HepG2 (cell line): Measurements from ENCODE around the gene CKB. TPM values are rescaled to one million over a fixed set of nuclear protein-coding genes. Genes with fewer than 3 reads are reported as not detected.

Source experiments
- ASH2L ChIP-seq: fragments of 300-600, 200-600 bp; sonication (generic); IDR thresholded peaks from 2 replicates; pipeline ENCODE4 v1.7.0; 2017; ENCODE audit warnings: low read depth, mild to moderate bottlenecking, moderate library complexity, mixed read lengths, low read length; ENCODE audit not compliant: insufficient read length
- CREB3 ChIP-seq: sonication (generic); formaldehyde crosslinking; IDR thresholded peaks from 2 replicates; pipeline ENCODE4 v1.5.0; 2020; ENCODE audit warnings: missing genetic modification reagents
- FLYWCH1 ChIP-seq: sonication (generic); formaldehyde crosslinking; IDR thresholded peaks from 2 replicates; pipeline ENCODE4 v1.8.1; 2023; ENCODE audit warnings: mild to moderate bottlenecking, missing genetic modification reagents
- MLX ChIP-seq: IDR thresholded peaks from 2 replicates; pipeline ENCODE4 v1.6.1; 2016
- NFIB ChIP-seq: sonication (generic); formaldehyde crosslinking; IDR thresholded peaks from 2 replicates; pipeline ENCODE4 v1.9.0; 2021; ENCODE audit warnings: missing genetic modification reagents, mild to moderate bottlenecking, borderline replicate concordance
- NR0B2 ChIP-seq: sonication (generic); formaldehyde crosslinking; IDR thresholded peaks from 2 replicates; pipeline ENCODE4 v1.4.0; 2020; ENCODE audit warnings: mild to moderate bottlenecking, missing genetic modification reagents
- PAXIP1 ChIP-seq: sonication (generic); formaldehyde crosslinking; conservative IDR thresholded peaks from 2 replicates; pipeline ENCODE4 v1.4.0; 2020; ENCODE audit warnings: mild to moderate bottlenecking, missing genetic modification reagents, moderate library complexity
- POLR2A ChIP-seq, 2 experiments: IDR thresholded peaks; 2 replicates each; pipeline ENCODE4 v1.6.1; 2011; ENCODE audit warnings: low read depth in 2 of 2, low read length in 2 of 2, mild to moderate bottlenecking in 1 of 2, moderate library complexity in 1 of 2; ENCODE audit not compliant: insufficient read depth in 1 of 2
- SKI ChIP-seq: fragments of 450-650 bp; IDR thresholded peaks from one replicate; pipeline ENCODE4 v1.6.1; 2018; ENCODE audit warnings: mild to moderate bottlenecking; ENCODE audit not compliant: partially characterized antibody
- SP4 ChIP-seq: sonication (generic); formaldehyde crosslinking; IDR thresholded peaks from 2 replicates; pipeline ENCODE4 v1.8.1; 2023; ENCODE audit warnings: mild to moderate bottlenecking, missing genetic modification reagents
- TCF7 ChIP-seq: sonication (generic); IDR thresholded peaks from 2 replicates; pipeline ENCODE4 v1.6.1; 2016; ENCODE audit warnings: antibody characterized with exemption, low read depth
- TEAD2 ChIP-seq: sonication (generic); formaldehyde crosslinking; IDR thresholded peaks from 2 replicates; pipeline ENCODE4 v1.9.0; 2021; ENCODE audit warnings: missing genetic modification reagents
- ZBTB3 ChIP-seq: sonication (generic); formaldehyde crosslinking; IDR thresholded peaks from 2 replicates; pipeline ENCODE4 v1.4.0; 2020; ENCODE audit warnings: low read depth, mild to moderate bottlenecking, moderate library complexity, missing genetic modification reagents, borderline replicate concordance
- ZBTB33 ChIP-seq: sonication (generic); formaldehyde crosslinking; IDR thresholded peaks from 2 replicates; pipeline ENCODE4 v1.4.0; 2020; ENCODE audit warnings: missing genetic modification reagents
- ZBTB8A ChIP-seq: sonication (generic); formaldehyde crosslinking; IDR thresholded peaks from 2 replicates; pipeline ENCODE4 v1.4.0; 2020; ENCODE audit warnings: mild to moderate bottlenecking, low read depth, missing genetic modification reagents, borderline replicate concordance
- ZMAT5 ChIP-seq: sonication (generic); formaldehyde crosslinking; IDR thresholded peaks from 2 replicates; pipeline ENCODE4 v1.5.0; 2020; ENCODE audit warnings: mild to moderate bottlenecking, low read depth, missing genetic modification reagents, borderline replicate concordance
- ZNF12 ChIP-seq: sonication (generic); formaldehyde crosslinking; IDR thresholded peaks from 2 replicates; pipeline ENCODE4 v1.5.0; 2020; ENCODE audit warnings: missing genetic modification reagents
- ZNF451 ChIP-seq: sonication (generic); formaldehyde crosslinking; IDR thresholded peaks from 2 replicates; pipeline ENCODE4 v1.5.0; 2020; ENCODE audit warnings: mild to moderate bottlenecking, missing genetic modification reagents
- ZNF562 ChIP-seq: sonication (generic); formaldehyde crosslinking; IDR thresholded peaks from 2 replicates; pipeline ENCODE4 v1.8.0; 2022; ENCODE audit warnings: missing genetic modification reagents, borderline replicate concordance
- ZNF740 ChIP-seq: sonication (generic); formaldehyde crosslinking; IDR thresholded peaks from 2 replicates; pipeline ENCODE4 v1.4.0; 2020; ENCODE audit warnings: missing genetic modification reagents
- ZNF879 ChIP-seq: sonication (generic); formaldehyde crosslinking; IDR thresholded peaks from 2 replicates; pipeline ENCODE4 v1.8.1; 2023; ENCODE audit warnings: missing genetic modification reagents
- polyA plus RNA-seq, 8 experiments: library from polyadenylated mRNA; depleted of rRNA in 3 of 8; stranded (reverse) in 7 of 8; unstranded in 1 of 8; fragments of >200 nt; fragmentation: Illumina TruSeq in 4 of 8; extraction: Trizol in 4 of 8; gene quantifications; 2 replicates each; pipeline versions ENCODE4 v1.2.1 to v1.2.3, GENCODE V29; 2011 to 2016; ENCODE audit warnings: low read depth in 4 of 8, missing spikeins in 1 of 8, mixed read lengths in 1 of 8; ENCODE audit not compliant: insufficient read depth in 1 of 8
- total RNA-seq, 5 experiments: library from RNA; depleted of rRNA; stranded (reverse); fragments of >200 nt; fragmentation: Illumina TruSeq; extraction: Trizol; gene quantifications; 2 replicates each; pipeline ENCODE4 v1.2.3, GENCODE V29; 2016; ENCODE audit warnings: low read depth in 1 of 5

The CKB gene
- total and polyA plus RNA-seq, 2 of the 13 experiments (the other 11 are each of a cell fraction or from before 2014, with no cell fraction given), result 82.3 to 217 TPM

- TF ChIP-seq ZBTB3 (no peak), ASH2L (peak; percentile 48), NFIB (CRISPR knock-in tag) (no peak), SKI (peak; percentile 22), ZMAT5 (CRISPR knock-in tag) (no peak), ZNF12 (CRISPR knock-in tag) (peak; percentile 68), CREB3 (no peak), ZNF879 (no peak), MLX (CRISPR knock-in tag) (no peak), ZNF740 (CRISPR knock-in tag) (no peak), NR0B2 (CRISPR knock-in tag) (no peak), FLYWCH1 (CRISPR knock-in tag) (no peak), ZBTB8A (CRISPR knock-in tag) (no peak), ZNF562 (CRISPR knock-in tag) (no peak), PAXIP1 (CRISPR knock-in tag) (peak; percentile 76; the same call in 1 of the 2 replicates), TCF7 (no peak), TEAD2 (no peak), POLR2A (IDR thresholded peaks at IDR 0.05; ENCODE audit: insufficient read depth in 1 of 2, low read depth in 2 of 2, low read length in 2 of 2) (no peak), ZBTB33 (no peak), SP4 (peak; percentile 57; the same call in 1 of the 2 replicates), ZNF451 (CRISPR knock-in tag) (peak; percentile 62; the same call in 1 of the 2 replicates)
Observed at GRCh38 chr14:103549361-103550311, 27.0 kb upstream of the CKB start (continued).
